ENCODE results near the gene CDKN2AIP. TPM values are rescaled to one million over a fixed set of nuclear protein-coding genes. Genes with fewer than 3 reads are reported as not detected.
A peak's percentile ranks its signal among the peaks of the same experiment; 100 is the strongest.

The CDKN2AIP gene
- total and polyA plus RNA-seq, 10 donors, result 11.6 to 27.9 (median 17.8) TPM

GRCh38 chr4:183403961-183404360 lies 40.5 kb upstream of the CDKN2AIP start:
- 85 to 94% (median 92%) methylated on average over 3 to 4 of the region's 4 CpGs for WGBS, 5 donors
- Histone ChIP-seq H3K4me1 (peaks cover 0 to 34% (median 12%) of the 10 kb centered on the region in 6 donors), H3K9me3 (no peaks in the 10 kb centered on the region), H3K36me3 (no peaks in the 10 kb centered on the region), H3K27me3 (replicated peaks in 1 of 7) (peaks cover 0 to 4% (median 0%) of the 10 kb centered on the region in 7 donors), H3K27ac (no peak overlapping the region), H3K4me3 (no peak overlapping the region)
- DNase-seq, result no peak
- TF ChIP-seq POLR2AphosphoS5 (IDR thresholded peaks at IDR 0.05) (no peak), POLR2A (IDR thresholded peaks at IDR 0.05) (no peak), CTCF (IDR thresholded peaks at IDR 0.05 in 8 of 11, conservative IDR thresholded peaks at IDR 0.05 in 3 of 11) (no peak)
- intact Hi-C loops (cut with DNase I; ENCODE audit: low total_unique reads), result no loop called here

DNA sequence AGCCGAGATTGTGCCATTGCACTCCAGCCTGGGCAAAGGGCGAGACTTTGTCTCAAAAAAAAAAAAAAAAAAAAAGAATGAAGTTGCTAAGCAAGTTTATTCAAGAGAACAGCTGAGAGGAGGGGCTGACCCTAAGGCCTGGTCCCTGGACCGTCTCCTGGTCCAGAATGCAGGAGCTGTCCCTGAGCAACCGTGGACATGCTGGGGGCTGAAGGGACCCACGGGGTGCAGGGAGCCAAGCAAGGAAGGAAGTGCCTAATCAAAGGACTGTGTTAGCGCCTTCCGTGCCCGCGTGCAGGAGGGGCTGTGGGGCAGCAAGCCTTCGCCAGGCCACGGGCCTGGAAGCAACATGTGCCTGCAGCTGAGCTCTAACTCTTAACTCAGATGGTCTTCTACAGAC lies 39.1 kb upstream of the CDKN2AIP start:
- WGBS, 5 donors, result 62 to 78% (median 65%) methylated on average over 10 to 11 of the region's 11 CpGs
- intact Hi-C loops (cut with DNase I; ENCODE audit: low total_unique reads), result no loop called here
- Histone ChIP-seq H3K4me1 (peaks cover 0 to 20% (median 7%) of the 10 kb centered on the region in 6 donors), H3K27me3 (replicated peaks in 1 of 7) (no peaks in the 10 kb centered on the region), H3K4me3 (no peak overlapping the region), H3K27ac (no peak overlapping the region), H3K36me3 (no peaks in the 10 kb centered on the region), H3K9me3 (no peaks in the 10 kb centered on the region)
- no peak for DNase-seq
- no peak for TF ChIP-seq POLR2AphosphoS5 (IDR thresholded peaks at IDR 0.05)
- no peak for TF ChIP-seq CTCF (IDR thresholded peaks at IDR 0.05 in 8 of 11, conservative IDR thresholded peaks at IDR 0.05 in 3 of 11)
- no peak for TF ChIP-seq POLR2A (IDR thresholded peaks at IDR 0.05)

DNA sequence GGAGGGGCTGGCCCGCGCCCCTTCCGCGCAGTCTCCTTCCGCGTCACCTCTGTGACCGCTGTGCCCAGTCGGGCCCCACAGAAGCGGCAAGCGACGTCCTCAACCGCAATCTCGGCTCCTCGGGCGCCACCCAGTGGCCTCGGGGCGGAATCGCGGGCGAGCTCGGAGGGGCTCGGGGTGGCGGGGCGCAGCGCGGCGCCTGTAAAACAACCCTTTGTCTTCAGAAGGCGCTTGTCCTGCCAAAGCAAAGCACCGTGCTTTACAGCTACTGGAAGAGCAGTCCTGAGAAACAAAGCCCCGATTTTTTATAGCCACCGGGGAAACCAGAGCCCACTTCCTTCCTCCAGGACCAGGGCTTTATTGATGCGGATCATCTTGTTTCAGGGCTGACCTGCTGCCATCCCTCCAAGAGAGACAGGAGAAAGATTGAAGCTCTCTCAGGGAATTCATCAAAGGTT lies 37.3 kb upstream of the CDKN2AIP start:
- Histone ChIP-seq H3K4me1 (peaks cover 0 to 20% (median 7%) of the 10 kb centered on the region in 6 donors), H3K4me3 (peak overlapping the region; percentile 31 to 70 (median 40)), H3K9me3 (no peaks in the 10 kb centered on the region), H3K36me3 (no peaks in the 10 kb centered on the region), H3K27ac (peak overlapping the region; percentile 49 to 83 (median 73)), H3K27me3 (replicated peaks in 1 of 7) (no peaks in the 10 kb centered on the region)
- 0 to 1% (median 1%) methylated on average over 18 to 32 of the region's 32 CpGs for WGBS, 5 donors
- DNase-seq, result peak; percentile 97
- TF ChIP-seq POLR2A (IDR thresholded peaks at IDR 0.05) (no peak), CTCF (IDR thresholded peaks at IDR 0.05 in 8 of 11, conservative IDR thresholded peaks at IDR 0.05 in 3 of 11) (peak; percentile 83 to 97 (median 96)), POLR2AphosphoS5 (IDR thresholded peaks at IDR 0.05) (peak; percentile 45 to 84 (median 73))
- intact Hi-C loops (cut with DNase I; ENCODE audit: low total_unique reads), result no loop called here

DNA sequence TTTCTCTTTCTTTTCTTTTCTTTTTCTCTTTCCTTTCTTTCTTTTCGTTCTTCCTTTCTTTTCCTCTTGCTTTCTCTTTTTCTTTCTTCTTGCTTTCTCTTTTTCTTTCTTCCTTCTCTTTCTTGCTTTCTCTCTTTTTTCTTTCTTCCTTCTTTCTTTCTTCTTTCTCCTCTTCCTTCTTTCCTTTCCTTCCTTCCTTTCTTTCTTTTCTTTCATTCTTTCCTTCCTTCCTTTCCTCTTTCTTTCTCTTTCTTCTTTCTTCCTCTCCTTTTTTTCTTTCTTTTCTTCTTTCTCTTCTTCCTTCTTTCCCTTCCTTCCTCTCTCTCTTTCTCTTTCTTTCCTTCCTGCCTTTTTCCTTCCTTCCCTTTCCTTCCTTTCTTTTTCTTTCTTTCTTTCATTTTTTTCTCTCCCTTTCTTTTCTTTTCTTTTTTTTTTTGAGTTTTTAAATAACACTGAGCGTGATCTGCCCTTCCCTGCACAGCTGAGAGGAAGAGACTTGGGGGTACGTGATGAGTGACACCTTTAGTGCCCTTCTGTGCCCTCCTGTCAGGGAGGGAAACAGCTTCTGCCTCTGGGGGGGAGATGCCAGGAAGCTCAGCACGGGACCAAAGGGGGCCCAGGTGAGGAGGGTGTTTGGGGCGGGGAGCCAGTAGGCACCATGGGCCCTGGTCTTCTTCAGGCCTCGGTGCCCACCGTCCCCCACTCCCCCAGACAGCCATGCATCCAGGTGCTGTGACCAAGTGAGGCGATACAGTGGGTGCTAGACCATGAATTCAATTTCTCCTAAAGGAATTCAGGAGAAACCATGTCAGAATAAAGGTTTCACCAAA lies 36.6 kb upstream of the CDKN2AIP start:
- intact Hi-C loops (cut with DNase I; ENCODE audit: low total_unique reads), result no loop called here
- H3K36me3 ChIP-seq, result no peaks in the 10 kb centered on the region
- H3K27ac ChIP-seq, result peak overlapping the region; percentile 49 to 83 (median 73)
- peaks cover 0 to 20% (median 7%) of the 10 kb centered on the region in 6 donors for H3K4me1 ChIP-seq
- no peak for TF ChIP-seq POLR2A (IDR thresholded peaks at IDR 0.05)
- TF ChIP-seq POLR2AphosphoS5 (IDR thresholded peaks at IDR 0.05), result no peak
- TF ChIP-seq CTCF (IDR thresholded peaks at IDR 0.05 in 8 of 11, conservative IDR thresholded peaks at IDR 0.05 in 3 of 11), result no peak
- peak overlapping the region; percentile 31 to 70 (median 40) for H3K4me3 ChIP-seq
- DNase-seq, result no peak
- no peaks in the 10 kb centered on the region for H3K9me3 ChIP-seq
- no peaks in the 10 kb centered on the region for H3K27me3 ChIP-seq (replicated peaks in 1 of 7)
- 67 to 81% (median 73%) methylated on average over 8 of the region's 8 CpGs for WGBS, 5 donors

All from spleen (tissue), 11 donors.